ENCODE measurements around the gene NEU4. TPM values are rescaled to one million over a fixed set of nuclear protein-coding genes. Genes with fewer than 3 reads are reported as not detected.

The NEU4 gene
- total RNA-seq, 2 donors from 2014 or later, result 1.2 TPM

DNA sequence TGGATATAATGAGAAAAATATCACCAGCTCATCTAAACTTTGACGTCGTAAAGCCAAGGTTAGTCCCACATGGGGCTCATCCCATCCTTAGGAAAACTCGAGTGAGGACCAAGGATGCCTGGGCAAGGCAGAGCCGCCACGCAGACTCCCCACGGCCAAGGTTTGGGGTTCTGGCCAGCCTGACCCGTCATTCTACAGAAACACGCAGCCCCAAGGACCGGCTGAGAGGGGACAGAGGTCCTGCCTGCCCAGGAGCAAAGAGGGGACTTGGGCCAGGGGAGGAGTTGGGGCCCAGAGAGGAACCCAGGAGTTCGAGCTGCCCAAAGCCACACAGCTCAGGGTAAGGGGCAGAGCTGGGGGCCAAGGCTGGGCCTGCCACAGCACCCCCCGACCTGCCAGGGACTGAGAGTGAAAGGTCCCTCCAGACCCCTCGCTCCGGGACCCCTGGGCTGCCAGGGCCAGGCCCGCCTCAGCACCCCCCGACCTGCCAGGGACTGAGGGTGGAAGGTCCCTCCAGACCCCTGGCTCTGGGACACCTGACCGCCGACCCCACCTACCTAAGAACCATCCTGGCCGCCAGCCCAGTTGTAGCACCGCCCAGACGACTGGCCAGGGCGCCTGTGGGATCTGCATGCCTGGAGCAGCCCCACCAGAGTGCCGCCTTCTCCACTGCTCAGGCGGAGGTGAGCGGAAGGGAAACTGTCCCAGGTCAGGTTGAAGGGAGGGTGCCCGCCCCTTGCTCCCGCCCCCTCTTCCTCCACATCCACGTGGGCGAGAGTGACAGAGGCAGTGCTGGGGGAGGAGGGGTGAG lies 49.4 kb downstream of the NEU4 start, which contains the start of gene PDCD1:
PDCD1 (minus strand) TSS at position 689 of the 811 bp plus-strand sequence; CDS start at position 633, 56 bp downstream.
- H3K9me3 Mint-ChIP-seq, result no peaks in the 10 kb centered on the region
- no peak within 1 kb of the TSS for H3K9ac ChIP-seq (ENCODE audit: extremely low read depth, low read length, poor library complexity, severe bottlenecking)
- no peak for TF ChIP-seq CTCF (conservative IDR thresholded peaks at IDR 0.05)
- no peak within 1 kb of the TSS for H3K4me3 Mint-ChIP-seq
- H3K4me1 ChIP-seq (ENCODE audit: control insufficient read depth, insufficient read depth, low read length), result no peaks in the 10 kb centered on the region
- H3K36me3 ChIP-seq (ENCODE audit: control insufficient read depth, insufficient read depth, low read length), result no peaks in the 10 kb centered on the region
- H3K4me1 Mint-ChIP-seq, result no peaks in the 10 kb centered on the region
- peak within 1 kb of the TSS; percentile 44 for H3K27ac ChIP-seq (ENCODE audit: low read depth, low read length)
- no peak within 1 kb of the TSS for H3K4me3 ChIP-seq (ENCODE audit: low read length)
- no peaks in the 10 kb centered on the region for H3K27me3 ChIP-seq (ENCODE audit: control insufficient read depth, insufficient read depth, low read length, poor library complexity, severe bottlenecking)
- H3K36me3 Mint-ChIP-seq (ENCODE audit: low read depth), result no peaks in the 10 kb centered on the region
- H3K9me3 ChIP-seq (ENCODE audit: control insufficient read depth, low read length), result no peaks in the 10 kb centered on the region
- peak; percentile 75 for DNase-seq
- 87% methylated on average over 12 to 25 of the region's 28 CpGs for WGBS, 2 experiments (ENCODE audit: insufficient coverage in 1 of 2, insufficient read length in 1 of 2)
- no peaks in the 10 kb centered on the region for H3K27me3 Mint-ChIP-seq (ENCODE audit: insufficient read depth)
- no peak within 1 kb of the TSS for H3K27ac Mint-ChIP-seq

DNA sequence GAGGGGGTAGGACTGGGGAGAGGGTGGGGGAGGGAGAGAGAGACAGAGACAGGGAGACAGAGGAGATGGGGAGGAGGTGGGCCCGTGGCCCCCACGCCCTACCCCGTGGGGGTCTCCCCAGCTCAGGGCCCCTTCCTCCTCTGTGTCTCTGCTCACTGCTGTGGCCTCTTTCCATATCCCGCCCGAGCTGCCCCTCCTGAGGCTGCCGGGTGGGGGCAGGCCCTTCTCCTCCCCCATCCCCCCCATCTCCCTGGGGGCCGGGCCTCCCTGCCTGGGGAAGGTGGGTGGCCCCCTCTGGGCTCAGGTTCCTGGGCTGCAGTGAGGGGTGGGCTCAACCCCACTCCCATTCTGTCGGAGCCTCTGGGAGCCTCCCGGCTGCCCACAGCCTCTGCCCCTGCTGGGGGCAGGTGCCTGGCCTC lies 50.0 kb downstream of the NEU4 start:
- H3K27ac Mint-ChIP-seq, result no peak overlapping the region
- Histone ChIP-seq H3K27ac (ENCODE audit: low read depth, low read length) (no peak overlapping the region), H3K4me3 (ENCODE audit: low read length) (no peak overlapping the region), H3K4me1 (ENCODE audit: control insufficient read depth, insufficient read depth, low read length) (no peaks in the 10 kb centered on the region), H3K9me3 (ENCODE audit: control insufficient read depth, low read length) (no peaks in the 10 kb centered on the region), H3K9ac (ENCODE audit: extremely low read depth, low read length, poor library complexity, severe bottlenecking) (no peak overlapping the region), H3K36me3 (ENCODE audit: control insufficient read depth, insufficient read depth, low read length) (no peaks in the 10 kb centered on the region), H3K27me3 (ENCODE audit: control insufficient read depth, insufficient read depth, low read length, poor library complexity, severe bottlenecking) (no peaks in the 10 kb centered on the region)
- H3K9me3 Mint-ChIP-seq, result peaks cover under 1% of the 10 kb centered on the region
- no peak for TF ChIP-seq CTCF (conservative IDR thresholded peaks at IDR 0.05)
- H3K27me3 Mint-ChIP-seq (ENCODE audit: insufficient read depth), result no peaks in the 10 kb centered on the region
- H3K4me1 Mint-ChIP-seq, result no peaks in the 10 kb centered on the region
- H3K36me3 Mint-ChIP-seq (ENCODE audit: low read depth), result no peaks in the 10 kb centered on the region
- 74% methylated on average over 9 of the region's 9 CpGs; no CpG with 5 or more reads in 1 of the 2 experiments for WGBS, 2 experiments (ENCODE audit: insufficient coverage in 1 of 2, insufficient read length in 1 of 2)
- no peak overlapping the region for H3K4me3 Mint-ChIP-seq
- no peak for DNase-seq

DNA sequence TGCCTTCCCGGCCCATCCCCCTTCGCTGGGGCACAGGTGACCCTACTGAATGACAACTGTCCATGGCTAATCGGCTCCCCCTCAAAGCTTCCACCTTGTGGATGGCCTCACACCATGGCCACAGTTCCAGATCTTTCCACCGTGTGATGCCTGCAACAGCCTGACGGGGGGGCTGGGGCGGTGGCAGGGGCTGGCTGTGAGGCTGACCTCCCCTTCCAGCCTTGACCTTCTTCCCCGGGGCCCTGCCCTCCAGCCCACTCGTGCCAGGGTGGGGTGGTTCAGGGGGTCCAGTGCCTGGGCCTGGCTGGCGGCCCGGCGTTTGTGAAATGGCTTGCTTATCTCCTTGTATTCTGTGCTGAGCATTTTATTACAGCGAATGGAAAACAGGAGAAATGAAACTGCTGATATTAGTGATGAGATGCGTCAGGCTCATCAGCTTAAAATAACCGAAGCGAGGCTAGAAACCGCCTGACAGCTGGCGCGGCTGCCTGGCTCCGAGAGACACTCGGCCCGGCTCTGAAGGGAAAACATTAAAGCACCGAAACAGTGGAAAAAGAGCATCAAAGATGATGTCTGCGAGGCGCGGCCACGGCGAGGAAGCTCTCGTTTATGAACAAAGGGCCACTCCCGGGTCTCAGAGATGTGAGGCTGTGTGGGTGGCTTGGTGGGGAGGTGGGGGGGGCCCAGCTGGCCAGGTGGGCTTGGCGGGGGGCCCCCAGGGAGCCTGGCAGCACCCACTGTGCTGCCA lies 50.6 kb downstream of the NEU4 start:
- peak; percentile 37 for DNase-seq
- Histone ChIP-seq H3K9me3 (ENCODE audit: control insufficient read depth, low read length) (peaks cover 6% of the 10 kb centered on the region), H3K36me3 (ENCODE audit: control insufficient read depth, insufficient read depth, low read length) (no peaks in the 10 kb centered on the region), H3K27ac (ENCODE audit: low read depth, low read length) (peak overlapping the region; percentile 44), H3K9ac (ENCODE audit: extremely low read depth, low read length, poor library complexity, severe bottlenecking) (no peak overlapping the region), H3K4me3 (ENCODE audit: low read length) (no peak overlapping the region), H3K27me3 (ENCODE audit: control insufficient read depth, insufficient read depth, low read length, poor library complexity, severe bottlenecking) (no peaks in the 10 kb centered on the region), H3K4me1 (ENCODE audit: control insufficient read depth, insufficient read depth, low read length) (no peaks in the 10 kb centered on the region)
- 87 to 93% methylated on average over 15 to 30 of the region's 30 CpGs for WGBS, 2 experiments (ENCODE audit: insufficient coverage in 1 of 2, insufficient read length in 1 of 2)
- peak; percentile 37 for TF ChIP-seq CTCF (conservative IDR thresholded peaks at IDR 0.05)
- Mint-ChIP-seq H3K4me1 (no peaks in the 10 kb centered on the region), H3K27me3 (ENCODE audit: insufficient read depth) (no peaks in the 10 kb centered on the region), H3K9me3 (peaks cover 6% of the 10 kb centered on the region), H3K36me3 (ENCODE audit: low read depth) (no peaks in the 10 kb centered on the region), H3K27ac (no peak overlapping the region), H3K4me3 (no peak overlapping the region)

Data from endodermal cell (in vitro differentiated cells).